ENCODE measurements around the gene LYL1.

GRCh38 chr19:13104848-13105711 is 2.4 kb upstream of the LYL1 start:
- no peak for TF ChIP-seq CTCF (IDR thresholded peaks at IDR 0.05)
- TF ChIP-seq POLR2A (IDR thresholded peaks at IDR 0.05) = no peak
- no peak for TF ChIP-seq POLR2AphosphoS5 (IDR thresholded peaks at IDR 0.05)
- no peak for TF ChIP-seq EP300 (IDR thresholded peaks at IDR 0.05; ENCODE audit: low read depth)

Data from transverse colon (tissue), 4 donors.